HG03039 (cell line): ENCODE results near the gene ZNHIT2.
A peak's percentile ranks its signal among the peaks of the same experiment; 100 is the strongest.
"Not testable (repeated sequence)": the region's sequence is repeated elsewhere in the genome, so short reads cannot be mapped to it uniquely, and the experiment has no call there.

Experiments used
- ATAC-seq: cut with Tn5 transposase; IDR thresholded peaks from one replicate; pipeline ENCODE4 v1.9.1; 2021; ENCODE audit warnings: mild to moderate bottlenecking, moderate library complexity; ENCODE audit not compliant: unreplicated experiment

Gene ZNHIT2

DNA sequence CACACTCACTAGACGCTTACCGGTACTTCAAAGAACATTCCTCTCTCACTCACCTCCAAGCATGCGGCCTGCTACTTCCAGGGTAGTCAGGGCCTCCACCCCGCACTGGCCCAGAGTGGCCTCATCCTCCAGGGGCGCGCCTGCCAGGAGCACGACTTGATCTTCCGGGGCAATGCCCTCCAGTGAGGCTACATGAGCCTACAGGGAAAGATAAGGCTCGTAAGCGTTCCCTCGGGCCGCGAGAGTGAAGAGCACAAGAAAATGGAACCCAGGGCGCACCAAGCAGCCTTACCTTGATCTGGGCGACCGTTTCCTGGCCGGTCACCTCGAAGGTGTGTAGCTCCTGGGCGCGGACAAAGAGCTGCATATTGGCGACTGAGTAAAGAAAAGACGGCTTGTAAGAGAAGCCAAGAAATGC, 4.0 kb upstream of the ZNHIT2 start:
- ATAC-seq = no peak

DNA sequence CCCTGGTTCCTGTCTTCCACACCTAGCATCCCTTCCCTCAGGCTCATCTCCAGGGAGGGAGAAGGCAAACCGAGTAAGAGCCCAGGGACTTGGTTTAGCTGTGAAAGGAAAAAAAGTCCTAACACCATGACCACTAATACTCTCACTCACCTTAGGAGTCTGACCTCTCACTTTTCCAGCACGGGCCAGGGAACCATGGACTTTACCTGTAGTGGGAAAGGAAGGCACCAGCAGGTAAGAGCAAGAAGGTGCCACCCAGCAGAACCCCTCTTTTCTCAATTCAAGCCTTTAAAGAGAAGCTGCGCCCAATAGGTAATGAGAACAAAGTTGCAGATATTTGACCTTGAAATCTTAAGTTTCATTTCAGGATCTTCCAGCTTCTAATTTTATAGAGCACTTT, 3.3 kb upstream of the ZNHIT2 start:
- ATAC-seq = no peak

DNA sequence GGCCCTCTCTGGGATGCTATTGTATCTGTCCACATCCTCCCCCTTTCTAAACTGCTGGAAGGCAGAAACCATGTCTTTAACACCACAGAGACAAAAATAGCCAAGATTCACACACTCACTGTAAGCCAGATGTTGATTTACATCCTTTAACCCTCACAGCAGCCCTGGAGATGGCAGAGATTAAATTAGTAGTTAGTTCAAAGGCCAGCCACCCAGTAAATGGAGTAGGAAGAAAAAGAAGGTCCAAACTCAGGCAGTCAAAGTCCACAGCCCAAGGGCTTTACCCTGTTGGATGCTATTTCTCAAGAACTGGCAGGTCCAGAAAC, 2.1 kb upstream of the ZNHIT2 start:
- no peak for ATAC-seq

DNA sequence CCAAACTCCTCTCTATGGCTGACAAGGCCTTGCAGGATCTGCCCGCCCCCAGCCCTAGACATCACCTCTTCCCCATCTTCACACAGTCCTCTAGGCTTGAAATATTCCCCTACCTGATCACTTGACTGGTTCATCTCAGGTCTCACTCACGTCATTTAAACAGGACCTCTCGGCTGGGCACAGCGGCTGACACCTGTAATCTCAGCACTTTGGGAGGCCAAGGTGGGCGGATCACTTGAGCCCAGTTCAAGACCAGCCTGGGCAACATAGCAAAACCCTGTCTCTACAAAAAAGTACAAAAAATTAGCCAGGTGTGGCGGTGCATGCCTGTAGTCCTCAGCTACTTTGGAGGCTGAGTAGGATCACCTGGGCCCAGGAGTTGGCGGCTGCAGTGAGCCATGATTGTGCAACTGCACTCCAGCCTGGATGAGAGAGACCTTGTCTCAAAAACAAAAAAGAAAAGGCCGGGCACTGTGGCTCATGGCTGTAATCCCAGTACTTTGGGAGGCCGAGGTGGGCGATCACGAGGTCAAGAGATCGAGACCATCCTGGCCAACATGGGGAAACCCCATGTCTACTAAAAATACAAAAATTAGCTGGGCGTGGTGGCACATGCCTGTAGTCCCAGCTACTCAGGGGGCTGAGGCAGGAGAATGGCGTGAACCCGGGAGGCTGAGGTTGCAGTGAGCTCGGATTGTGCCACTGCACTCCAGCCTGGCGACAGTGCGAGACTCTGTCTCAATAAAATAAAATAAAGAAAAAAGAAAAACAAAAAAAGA, 1.6 kb upstream of the ZNHIT2 start:
- ATAC-seq = not testable (repeated sequence)

DNA sequence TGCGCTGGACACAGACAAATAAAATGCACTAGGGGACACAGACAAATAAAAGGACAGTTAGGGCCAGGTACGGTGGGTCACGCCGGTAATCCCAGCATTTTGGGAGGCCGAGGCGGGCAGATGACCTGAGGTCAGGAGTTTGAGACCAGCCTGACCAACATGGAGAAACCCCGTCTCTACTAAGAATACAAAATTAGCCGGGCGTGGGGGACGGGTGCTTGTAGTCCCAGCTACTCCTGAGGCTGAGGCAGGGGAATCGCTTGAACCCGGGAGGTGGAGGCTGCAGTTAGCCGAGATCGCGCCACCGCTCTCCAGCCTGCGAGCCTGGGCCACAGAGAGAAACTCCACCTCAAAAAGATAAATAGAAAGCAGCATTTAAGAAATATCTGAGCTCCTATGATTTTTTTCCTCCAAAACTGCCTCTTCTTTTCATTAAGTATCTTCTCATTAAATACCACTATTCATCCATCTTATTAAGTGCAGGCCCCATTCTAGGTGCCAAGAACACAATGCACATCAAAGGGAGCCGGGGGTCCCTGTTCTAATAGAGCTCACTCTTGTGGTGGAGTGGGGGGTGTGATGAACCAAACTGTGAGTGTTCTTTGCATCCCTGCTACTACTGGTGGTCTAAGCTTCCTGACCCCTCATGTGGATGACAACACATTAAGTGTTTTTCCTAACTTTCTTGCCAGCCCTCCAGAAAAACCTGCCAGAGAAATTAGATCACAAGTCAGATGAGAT, 766 bp upstream of the ZNHIT2 start:
- no peak for ATAC-seq

DNA sequence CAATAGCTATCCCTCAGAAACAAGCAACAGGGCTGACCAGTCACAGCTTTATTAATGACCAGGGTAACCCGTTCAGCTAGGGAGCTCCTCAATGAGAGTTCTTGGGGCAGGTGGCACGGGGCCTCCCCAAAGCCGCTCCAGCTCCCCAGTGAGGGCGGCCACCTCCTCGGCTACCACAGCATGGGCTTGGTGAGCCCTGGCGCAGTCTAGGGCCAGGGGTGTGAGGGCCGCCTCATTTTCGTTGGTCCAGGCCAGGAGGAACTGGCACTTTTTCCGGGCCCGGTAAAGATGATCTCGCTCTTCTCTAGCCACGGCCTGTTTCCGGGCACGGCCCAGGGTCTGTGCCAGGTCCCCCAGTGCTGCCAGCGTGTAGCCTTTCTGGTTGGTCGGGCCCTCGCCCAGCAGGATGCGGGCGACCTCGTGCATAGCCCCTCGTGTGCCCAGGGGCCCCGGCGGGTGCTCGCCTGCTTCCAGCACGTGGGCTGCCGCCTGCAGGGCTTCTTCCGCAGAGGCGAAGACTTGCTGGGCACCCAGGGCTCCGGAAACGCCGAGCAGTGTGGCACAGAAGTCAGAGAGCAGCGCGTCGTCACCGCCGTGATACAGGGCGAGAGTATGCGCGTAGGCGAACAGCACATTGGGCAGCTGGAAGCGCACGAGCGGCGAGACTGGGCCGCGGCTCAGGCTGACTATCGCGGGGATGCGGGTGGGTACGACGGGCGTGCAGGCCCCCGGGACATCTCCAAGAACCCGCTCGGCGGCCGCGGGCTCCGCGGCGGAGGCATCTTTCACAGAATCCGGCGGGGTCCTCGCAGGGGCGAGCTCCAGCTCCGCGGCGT, 913 bp downstream of the ZNHIT2 start:
- no peak for ATAC-seq

DNA sequence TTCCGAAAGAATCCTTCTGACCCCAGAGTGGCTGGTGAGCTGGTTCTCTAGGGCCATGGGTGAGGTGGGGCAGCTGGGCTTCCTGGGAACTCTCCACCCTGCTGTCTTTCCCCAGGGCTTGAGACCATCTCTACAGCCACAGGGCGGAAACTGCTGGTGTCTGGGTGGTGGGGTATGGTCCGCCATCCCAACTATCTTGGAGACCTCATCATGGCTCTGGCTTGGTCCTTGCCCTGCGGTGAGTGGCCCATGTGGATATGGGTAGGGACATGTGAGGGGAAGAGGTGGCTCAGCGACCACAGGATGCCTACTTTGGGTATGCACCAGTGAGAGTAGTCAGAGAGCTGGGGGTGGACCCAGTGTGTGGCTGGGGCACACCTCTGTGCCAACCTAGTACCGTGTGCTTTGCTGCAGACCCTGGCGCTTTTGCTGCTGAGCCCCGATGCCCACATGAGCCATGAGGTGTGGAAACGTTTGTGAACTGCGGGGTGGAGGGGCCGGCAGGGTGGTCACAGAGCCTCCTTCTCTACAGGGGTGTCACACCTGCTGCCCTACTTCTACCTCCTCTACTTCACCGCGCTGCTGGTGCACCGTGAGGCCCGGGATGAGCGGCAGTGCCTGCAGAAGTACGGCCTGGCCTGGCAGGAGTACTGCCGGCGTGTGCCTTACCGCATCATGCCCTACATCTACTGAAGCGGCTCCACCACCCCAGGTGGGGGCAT, 2.0 kb downstream of the ZNHIT2 start:
- ATAC-seq = no peak

DNA sequence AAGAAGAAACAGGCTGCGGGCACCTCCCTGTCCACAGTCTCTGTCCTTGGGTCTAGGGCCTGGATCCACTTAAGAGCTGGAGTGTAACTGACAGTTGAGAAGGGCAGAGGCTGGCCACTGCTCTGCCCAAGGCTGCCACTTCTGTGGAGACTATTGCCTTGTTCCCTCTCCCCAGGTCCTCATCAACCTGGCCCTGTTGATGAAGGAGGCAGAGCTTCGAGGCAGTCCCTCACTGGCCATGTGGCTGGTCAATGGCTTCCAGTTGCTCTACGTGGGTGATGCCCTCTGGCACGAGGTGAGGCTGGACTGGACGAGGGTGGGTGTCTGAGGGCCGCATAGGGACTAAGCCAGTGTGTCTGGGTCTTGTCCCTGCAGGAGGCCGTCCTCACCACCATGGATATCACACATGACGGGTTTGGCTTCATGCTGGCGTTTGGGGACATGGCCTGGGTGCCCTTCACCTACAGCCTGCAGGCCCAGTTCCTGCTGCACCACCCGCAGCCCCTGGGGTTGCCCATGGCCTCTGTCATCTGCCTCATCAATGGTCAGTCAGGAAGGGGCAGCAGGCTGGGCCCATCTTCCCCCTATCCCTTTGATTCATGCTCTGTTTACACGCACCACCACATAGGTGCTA, 2.8 kb downstream of the ZNHIT2 start:
- no peak for ATAC-seq

DNA sequence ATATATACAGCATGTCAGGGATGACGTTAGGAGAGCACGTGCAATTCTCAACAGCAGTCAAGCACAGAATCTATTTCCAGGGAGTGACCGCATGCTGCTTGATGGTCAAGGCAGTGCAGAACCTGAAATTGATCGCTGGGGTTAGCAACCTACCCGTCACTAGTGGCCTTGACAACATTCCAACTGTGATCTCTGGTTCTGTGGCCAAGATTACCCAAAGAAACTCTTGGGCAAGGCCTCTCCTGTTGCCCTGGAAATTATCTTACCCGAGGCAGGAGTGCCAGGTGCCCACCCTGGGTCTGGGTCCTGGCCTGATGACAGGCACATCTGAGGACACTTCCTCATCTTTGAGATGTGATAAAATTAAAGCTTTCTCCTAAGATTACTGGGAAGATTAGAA, 3.7 kb downstream of the ZNHIT2 start:
- no peak for ATAC-seq

DNA sequence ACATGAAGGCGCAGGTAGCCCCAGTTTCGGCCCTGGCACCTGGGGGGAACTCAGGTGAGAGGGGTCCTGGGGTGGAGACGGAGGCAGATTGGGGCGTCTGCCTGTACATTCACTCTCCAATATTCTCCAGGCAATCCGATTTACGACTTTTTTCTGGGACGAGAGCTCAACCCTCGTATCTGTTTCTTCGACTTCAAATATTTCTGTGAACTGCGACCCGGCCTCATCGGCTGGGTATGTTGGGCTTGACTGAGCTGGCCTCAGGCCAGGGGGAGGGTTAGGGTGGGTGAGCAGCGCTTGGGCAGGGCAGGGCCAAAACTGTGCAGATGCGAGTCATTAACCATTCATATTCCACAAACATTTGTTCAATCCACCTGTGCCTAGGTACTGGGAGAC, 4.1 kb downstream of the ZNHIT2 start:
- no peak for ATAC-seq

DNA sequence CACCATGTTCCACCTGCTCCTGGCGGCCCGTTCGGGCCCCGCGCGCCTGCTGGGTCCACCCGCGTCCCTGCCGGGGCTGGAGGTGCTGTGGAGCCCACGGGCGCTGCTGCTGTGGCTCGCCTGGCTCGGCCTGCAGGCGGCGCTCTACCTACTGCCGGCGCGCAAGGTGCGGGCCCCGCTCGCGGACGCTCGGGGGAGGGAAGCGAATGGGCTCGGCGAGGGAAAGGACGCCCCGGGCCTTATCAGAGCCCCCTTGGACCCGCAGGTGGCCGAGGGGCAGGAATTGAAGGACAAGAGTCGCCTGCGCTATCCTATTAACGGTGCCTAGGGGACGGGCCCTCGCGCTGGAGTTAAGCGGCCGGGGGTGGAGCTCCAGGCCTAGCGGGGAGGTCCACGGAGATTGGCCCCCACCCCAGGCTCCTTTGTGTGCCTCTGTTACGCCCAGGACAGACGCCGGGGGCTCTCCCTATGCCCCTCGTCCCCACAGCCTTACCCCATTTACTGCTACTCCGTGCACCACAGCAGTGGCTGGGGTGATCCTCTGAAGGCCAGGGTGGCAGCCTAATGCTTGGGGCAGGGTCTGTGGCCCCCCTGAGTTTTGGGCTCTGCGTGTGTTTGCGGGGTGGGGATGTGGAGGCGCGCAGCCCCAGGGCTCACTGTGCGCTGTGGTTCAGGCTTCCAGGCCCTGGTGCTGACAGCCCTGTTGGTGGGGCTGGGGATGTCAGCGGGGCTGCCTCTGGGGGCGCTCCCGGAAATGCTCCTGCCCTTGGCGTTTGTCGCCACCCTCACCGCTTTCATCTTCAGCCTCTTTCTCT, 4.7 kb downstream of the ZNHIT2 start:
- ATAC-seq = no peak

DNA sequence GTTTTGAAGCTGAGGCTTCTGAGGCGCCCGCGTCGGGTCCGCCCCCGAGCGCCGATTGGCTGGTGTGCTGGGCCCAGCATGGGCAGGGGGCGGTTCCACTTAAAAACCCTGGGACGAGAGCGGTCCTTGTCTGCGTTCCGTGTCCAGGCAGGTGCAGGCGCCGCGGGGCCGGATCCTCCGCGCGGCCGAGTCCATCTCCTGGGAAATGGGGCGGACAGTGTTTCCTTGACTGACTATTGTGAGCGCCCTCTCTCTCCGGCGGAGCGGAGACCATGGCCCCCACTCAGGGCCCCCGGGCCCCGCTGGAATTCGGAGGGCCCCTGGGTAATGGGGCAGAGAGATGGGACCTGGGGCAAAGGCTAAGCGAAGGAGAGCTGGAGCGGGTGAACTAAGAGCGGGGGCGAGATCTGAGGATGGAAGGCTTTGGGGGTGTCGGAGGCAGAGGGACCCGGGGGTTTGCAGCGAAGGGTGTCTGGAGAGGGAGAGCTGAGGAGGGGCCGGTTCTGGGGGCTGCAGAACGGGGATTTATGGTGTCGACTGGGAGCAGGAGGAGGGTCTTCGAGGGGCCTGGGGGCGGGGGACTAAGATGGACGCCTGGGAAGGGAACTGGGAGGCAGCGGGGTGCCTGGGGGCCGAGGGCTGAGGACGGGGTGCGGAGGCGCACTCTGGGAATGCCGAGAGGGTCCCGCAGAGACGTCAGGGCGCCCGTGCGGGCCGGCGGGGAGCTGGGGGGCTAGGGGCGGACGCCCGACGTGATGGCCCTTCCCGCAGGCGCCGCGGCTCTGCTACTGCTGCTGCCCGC, 5.6 kb downstream of the ZNHIT2 start, which contains the start of gene TM7SF2:
TSS of gene TM7SF2 (plus strand) at position 129 of the 802 bp plus-strand sequence. CDS start at position 273, 144 bp downstream.
- ATAC-seq = peak; percentile 63

DNA sequence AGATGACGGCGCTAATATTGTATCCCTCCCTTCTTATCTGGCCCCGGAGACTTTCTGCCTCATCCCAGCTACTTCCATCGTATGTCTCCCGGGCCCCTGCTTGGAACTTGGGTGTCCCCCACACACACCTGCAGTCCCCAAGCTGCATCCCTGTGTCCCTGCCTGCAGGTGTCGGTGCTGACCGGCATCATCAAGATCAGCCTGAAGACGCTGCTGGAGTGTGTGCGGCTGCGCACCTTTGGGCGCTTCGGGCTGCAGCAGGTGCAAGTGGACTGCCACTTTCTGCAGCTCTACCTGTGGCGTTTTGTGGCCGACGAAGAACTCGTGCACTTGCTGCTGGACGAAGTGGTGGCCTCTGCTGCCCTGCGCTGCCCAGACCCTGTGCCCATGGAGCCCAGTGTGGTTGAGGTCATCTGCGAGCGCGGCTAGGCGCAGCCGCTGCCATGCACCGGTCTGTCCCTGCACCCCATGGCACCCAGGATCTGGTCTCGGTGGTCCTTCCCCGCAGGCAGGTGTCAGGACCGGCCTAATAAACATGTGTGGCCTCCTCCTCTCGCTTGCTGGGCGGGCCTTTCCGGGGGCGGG, 6.2 kb downstream of the ZNHIT2 start:
- ATAC-seq = no peak

DNA sequence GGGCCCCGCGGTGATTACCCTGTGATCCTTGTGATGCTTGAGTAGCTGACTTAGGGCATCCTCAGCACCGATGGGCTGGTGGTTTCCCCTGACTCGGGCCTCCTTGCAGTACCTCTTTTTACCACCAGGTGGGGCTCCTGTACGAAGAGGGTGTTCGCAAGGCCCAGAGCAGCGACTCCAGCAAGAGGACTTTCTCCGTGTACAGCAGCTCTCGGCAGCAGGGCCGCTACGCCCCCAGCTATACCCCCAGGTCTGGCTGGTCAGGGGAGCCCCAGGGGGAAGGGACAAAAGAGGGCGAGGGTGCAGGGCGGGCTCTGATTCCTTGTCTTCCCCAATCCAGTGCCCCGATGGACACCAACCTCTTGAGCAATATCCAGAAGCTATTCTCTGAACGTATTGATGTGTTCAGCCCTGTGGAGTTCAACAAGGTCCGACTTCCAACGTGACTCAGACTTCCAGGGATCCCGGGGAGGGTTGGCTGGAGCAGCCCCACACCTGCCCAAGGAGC, 7.1 kb downstream of the ZNHIT2 start:
- no peak for ATAC-seq

DNA sequence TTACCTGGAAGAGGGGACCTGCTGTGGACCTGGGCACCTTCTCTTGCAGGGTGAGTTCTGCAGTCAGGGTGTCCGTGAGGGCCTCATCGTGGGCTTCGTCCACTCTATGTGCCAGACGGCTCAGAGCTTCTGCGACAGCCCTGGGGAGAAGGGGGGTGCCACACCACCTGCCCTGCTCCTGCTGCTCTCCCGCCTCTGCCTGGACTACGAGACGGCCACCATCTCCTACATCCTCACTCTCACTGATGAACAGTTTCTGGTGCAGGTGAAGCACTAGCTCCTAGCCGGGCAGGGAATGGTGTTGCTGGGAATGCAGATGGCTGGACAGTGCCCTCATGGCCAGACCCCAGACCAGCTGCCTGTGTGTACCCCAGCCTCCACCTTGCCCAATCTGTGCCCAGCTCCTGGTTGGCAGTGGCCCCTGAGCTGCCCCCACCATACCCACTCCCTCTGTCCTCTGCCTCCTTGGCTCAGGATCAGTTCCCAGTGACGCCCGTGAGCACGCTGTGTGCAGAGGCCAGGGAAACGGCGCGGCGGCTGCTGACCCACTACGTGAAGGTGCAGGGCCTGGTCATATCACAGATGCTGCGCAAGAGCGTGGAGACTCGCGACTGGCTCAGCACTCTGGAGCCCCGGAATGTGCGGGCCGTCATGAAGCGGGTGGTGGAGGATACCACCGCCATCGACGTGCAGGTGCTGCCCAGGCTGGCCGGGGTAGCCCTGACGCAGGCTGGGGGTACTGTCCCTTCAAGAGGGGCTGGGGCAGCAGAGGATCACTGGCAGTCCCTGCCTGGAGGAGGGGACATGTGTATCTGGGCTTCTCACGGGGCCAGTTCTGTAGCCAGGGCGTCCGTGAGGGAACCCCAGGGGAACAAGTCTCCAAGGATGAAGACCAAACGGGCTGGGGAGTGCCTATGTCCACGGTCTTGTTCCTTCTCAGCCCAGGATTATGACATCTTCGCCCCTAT, 8.0 kb downstream of the ZNHIT2 start:
- ATAC-seq = no peak

DNA sequence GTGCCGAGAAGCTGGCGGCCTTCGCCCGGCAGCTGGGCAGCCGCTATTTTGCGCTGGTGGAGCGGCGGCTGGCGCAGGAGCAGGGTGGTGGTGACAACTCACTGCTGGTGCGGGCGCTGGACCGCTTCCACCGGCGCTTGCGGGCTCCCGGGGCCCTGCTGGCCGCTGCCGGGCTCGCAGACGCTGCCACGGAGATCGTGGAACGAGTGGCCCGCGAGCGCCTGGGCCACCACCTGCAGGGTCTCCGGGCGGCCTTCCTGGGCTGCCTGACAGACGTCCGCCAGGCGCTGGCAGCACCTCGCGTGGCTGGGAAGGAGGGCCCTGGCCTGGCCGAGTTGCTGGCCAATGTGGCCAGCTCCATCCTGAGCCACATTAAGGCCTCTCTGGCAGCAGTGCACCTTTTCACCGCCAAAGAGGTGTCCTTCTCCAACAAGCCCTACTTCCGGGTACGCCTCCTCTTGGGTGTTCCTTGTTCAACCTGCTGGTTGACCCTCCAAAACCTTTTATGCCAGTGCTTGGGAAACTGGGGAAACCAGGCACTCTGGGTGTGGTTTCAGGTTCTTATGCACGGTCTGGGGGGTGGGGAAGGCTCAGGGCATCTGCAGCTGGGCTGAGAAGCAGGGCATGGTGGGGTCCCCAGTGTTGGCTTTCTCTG, 8.9 kb downstream of the ZNHIT2 start:
- ATAC-seq = no peak
